Vagina (tissue), 2 donors: Measurements from ENCODE around the gene BRPF3. TPM values are rescaled to one million over a fixed set of nuclear protein-coding genes. Genes with fewer than 3 reads are reported as not detected.

Experiments used
- DNase-seq, 2 donors: peaks; one replicate each; pipeline ENCODE4 v3.0.0-alpha.2; 2017; ENCODE audit errors: extremely low spot score in 2 of 2
- H3K27ac ChIP-seq: fragments of 200-600 bp; sonication (generic); one replicate; pipeline ENCODE4 v1.5.1; 2019
- H3K27me3 ChIP-seq: fragments of 200-600 bp; sonication (generic); one replicate; pipeline ENCODE4 v1.5.1; 2019
- H3K36me3 ChIP-seq, 2 donors: fragments of 200-600 bp; sonication (generic); one replicate each; pipeline ENCODE4 v1.5.1; 2017 to 2019
- H3K4me1 ChIP-seq: fragments of 200-600 bp; sonication (generic); one replicate; pipeline ENCODE4 v1.5.1; 2019
- H3K4me3 ChIP-seq, 2 donors: fragments of 200-600 bp; sonication (generic); 1 replicate in 1 of 2; 2 replicates in 1 of 2; pipeline ENCODE4 v1.5.1; 2016 to 2019
- H3K9me3 ChIP-seq: fragments of 200-600 bp; sonication (generic); one replicate; pipeline ENCODE4 v1.5.1; 2019
- POLR2A ChIP-seq, 2 donors: fragments of 450-650 bp; IDR thresholded peaks; one replicate each; pipeline ENCODE4 v1.6.1; 2017; ENCODE audit warnings: antibody characterized with exemption in 2 of 2, mild to moderate bottlenecking in 2 of 2, moderate library complexity in 2 of 2
- POLR2AphosphoS5 ChIP-seq, 2 donors: sonication (generic); formaldehyde crosslinking; IDR thresholded peaks; one replicate each; pipeline ENCODE4 v1.9.0; 2017; ENCODE audit warnings: antibody characterized with exemption in 2 of 2, mild to moderate bottlenecking in 2 of 2, low read depth in 1 of 2; ENCODE audit not compliant: insufficient read depth in 1 of 2
- intact Hi-C: fragments of 100-400 bp; cut with DNase I; formaldehyde crosslinking; loops from one replicate; pipeline ENCODE4 v1.15.1; 2023
- total RNA-seq: library from RNA; depleted of rRNA; stranded (reverse); fragments of >200 nt; gene quantifications from one replicate; pipeline ENCODE4 v1.2.3, GENCODE V29; 2016
- TF ChIP-seq, protein P1 (sequence below), 3 experiments: fragments of 450-650 bp in 2 of 3; fragments of 200-600 bp in 1 of 3; sonication (generic) in 1 of 3; IDR thresholded peaks; one replicate each; pipeline ENCODE4 v1.5.1; 2017 to 2019; ENCODE audit warnings: antibody characterized with exemption in 3 of 3, mild to moderate bottlenecking in 2 of 3, moderate library complexity in 2 of 3

Gene BRPF3
- total RNA-seq, 1 donor from 2014 or later, result 18.7 TPM

GRCh38 chr6:36265744-36266143 is 69.2 kb downstream of the BRPF3 start:
- Histone ChIP-seq H3K27ac (no peak overlapping the region), H3K27me3 (no peaks in the 10 kb centered on the region), H3K4me3 (no peak overlapping the region), H3K9me3 (peaks cover 6% of the 10 kb centered on the region), H3K4me1 (peaks cover 14% of the 10 kb centered on the region), H3K36me3 (no peaks in the 10 kb centered on the region)
- intact Hi-C loops, result no loop called here
- TF ChIP-seq, protein P1, sequence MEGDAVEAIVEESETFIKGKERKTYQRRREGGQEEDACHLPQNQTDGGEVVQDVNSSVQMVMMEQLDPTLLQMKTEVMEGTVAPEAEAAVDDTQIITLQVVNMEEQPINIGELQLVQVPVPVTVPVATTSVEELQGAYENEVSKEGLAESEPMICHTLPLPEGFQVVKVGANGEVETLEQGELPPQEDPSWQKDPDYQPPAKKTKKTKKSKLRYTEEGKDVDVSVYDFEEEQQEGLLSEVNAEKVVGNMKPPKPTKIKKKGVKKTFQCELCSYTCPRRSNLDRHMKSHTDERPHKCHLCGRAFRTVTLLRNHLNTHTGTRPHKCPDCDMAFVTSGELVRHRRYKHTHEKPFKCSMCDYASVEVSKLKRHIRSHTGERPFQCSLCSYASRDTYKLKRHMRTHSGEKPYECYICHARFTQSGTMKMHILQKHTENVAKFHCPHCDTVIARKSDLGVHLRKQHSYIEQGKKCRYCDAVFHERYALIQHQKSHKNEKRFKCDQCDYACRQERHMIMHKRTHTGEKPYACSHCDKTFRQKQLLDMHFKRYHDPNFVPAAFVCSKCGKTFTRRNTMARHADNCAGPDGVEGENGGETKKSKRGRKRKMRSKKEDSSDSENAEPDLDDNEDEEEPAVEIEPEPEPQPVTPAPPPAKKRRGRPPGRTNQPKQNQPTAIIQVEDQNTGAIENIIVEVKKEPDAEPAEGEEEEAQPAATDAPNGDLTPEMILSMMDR (IDR thresholded peaks at IDR 0.05), result no peak
- DNase-seq, result no peak

DNA sequence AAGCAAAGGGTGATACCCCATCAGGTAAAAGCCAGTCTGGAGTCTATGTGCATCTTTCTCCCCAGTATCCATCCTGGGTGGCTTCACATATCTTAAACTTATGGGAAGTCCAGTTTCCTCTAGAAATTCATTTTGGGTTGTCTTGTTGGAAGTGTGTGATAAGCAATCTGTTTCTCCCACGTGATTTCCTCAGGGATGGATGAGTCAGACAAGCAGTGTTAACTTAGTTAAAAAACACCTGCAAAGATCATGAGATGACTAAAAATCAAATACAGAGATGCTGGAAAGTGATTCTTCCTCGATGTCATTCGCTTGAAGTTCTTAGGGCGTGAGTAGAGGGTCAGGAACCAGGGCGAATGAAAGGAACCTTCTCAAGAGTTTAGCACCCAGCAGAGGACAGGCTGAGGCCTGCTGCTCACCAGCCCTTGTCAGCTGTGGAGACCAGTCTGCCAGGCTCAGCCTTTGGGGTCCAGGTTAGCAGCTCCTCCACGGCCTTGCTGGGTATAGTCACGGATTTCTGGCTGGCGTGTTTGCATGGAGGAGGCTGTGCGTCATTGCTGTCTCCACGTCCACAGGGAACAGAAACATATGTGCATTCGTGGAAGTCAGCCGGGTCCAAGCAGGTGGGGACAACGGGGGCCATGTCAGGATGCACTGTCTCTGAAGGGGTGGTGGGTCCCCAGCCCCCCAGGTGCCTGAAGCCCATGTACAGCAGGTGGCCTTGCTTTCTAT is 70.5 kb downstream of the BRPF3 start:
- DNase-seq, result no peak
- peaks cover 6% of the 10 kb centered on the region for H3K9me3 ChIP-seq
- TF ChIP-seq POLR2A (IDR thresholded peaks at IDR 0.05) (no peak), POLR2AphosphoS5 (IDR thresholded peaks at IDR 0.05; ENCODE audit: insufficient read depth in 1 of 2, low read depth in 1 of 2) (no peak)
- TF ChIP-seq, protein P1 (IDR thresholded peaks at IDR 0.05), result no peak
- no peaks in the 10 kb centered on the region for H3K36me3 ChIP-seq
- no peak overlapping the region for H3K27ac ChIP-seq
- H3K4me3 ChIP-seq, result no peak overlapping the region
- intact Hi-C loops, result no loop called here
- H3K27me3 ChIP-seq, result no peaks in the 10 kb centered on the region
- H3K4me1 ChIP-seq, result peaks cover 14% of the 10 kb centered on the region

DNA sequence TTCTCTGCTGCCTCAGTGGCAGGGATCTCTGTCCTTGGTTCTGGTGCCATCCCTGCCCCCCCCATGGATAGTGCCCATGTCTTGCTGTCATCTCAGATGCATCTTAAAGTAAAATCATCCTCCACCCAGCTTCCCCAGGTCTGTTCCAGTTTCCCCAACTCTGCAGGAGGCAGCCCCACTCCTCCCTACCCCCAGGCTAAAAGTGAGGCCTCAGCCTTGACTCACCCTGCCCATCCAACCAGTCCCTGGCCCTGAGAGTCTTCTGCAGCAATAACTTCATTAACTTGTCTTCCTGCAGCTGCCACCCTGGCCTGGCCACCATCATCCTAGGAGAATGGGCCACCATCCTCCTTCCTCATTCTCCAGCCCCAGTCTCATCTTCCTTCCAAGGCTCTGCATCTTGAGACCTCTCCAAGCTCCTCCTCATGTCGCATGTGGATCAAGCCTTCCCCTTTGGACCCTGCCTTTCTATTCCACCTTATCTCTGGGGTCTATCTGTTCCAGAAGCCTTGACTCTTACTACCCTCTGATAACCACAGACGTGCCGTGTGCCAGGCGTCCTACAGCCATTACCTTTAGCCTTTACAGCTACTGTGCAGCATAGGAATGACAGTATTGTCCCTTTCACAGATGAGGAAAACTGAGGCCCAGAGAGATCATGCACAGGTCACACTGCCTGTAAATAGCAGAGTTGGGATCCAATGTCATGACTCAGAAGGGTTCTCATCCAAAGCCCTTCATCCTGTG is 71.4 kb downstream of the BRPF3 start:
- intact Hi-C loops, result no loop called here
- Histone ChIP-seq H3K27ac (no peak overlapping the region), H3K9me3 (peaks cover 6% of the 10 kb centered on the region), H3K27me3 (no peaks in the 10 kb centered on the region), H3K4me3 (no peak overlapping the region), H3K36me3 (no peaks in the 10 kb centered on the region), H3K4me1 (peaks cover 14% of the 10 kb centered on the region)
- no peak for DNase-seq
- TF ChIP-seq POLR2A (IDR thresholded peaks at IDR 0.05) (no peak), POLR2AphosphoS5 (IDR thresholded peaks at IDR 0.05; ENCODE audit: insufficient read depth in 1 of 2, low read depth in 1 of 2) (no peak)
- TF ChIP-seq, protein P1 (IDR thresholded peaks at IDR 0.05), result no peak

- Histone ChIP-seq H3K4me1 (peaks cover 14% of the 10 kb centered on the region), H3K36me3 (no peaks in the 10 kb centered on the region), H3K27me3 (no peaks in the 10 kb centered on the region), H3K4me3 (no peak overlapping the region), H3K27ac (no peak overlapping the region), H3K9me3 (peaks cover 6% of the 10 kb centered on the region)
- TF ChIP-seq POLR2A (IDR thresholded peaks at IDR 0.05) (no peak), POLR2AphosphoS5 (IDR thresholded peaks at IDR 0.05; ENCODE audit: insufficient read depth in 1 of 2, low read depth in 1 of 2) (no peak)
- TF ChIP-seq, protein P1 (IDR thresholded peaks at IDR 0.05), result no peak
- DNase-seq, result no peak
- intact Hi-C loops, result no loop called here
Observed at GRCh38 chr6:36268478-36269275, 72.1 kb downstream of the BRPF3 start.
